Measurements from ENCODE around the gene WIPF3.

WIPF3 gene

DNA sequence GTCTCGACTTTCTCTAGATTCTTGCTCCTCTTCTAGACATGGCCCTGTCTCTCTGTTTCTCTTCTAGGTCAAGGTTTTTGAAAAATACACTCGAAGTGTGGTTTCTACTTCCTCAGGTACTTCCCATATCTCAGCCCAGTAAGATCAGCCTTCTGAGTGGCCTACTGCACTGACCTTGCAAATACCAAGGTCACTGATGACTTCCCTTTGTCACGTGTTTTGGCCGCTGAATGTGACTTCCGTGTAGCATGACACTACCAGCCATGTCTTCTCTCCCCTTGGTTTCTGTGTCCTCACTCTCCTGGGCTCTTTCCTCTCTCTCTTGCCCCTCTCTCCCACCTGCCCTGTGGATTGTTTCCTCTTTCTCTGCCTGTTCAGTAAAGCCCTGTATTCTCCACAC, 7.9 kb upstream of the WIPF3 start:
- Mint-ChIP-seq H3K4me3 (no peak overlapping the region), H3K4me1 (ENCODE audit: low read depth) (no peaks in the 10 kb centered on the region), H3K27me3 (peaks cover 38% of the 10 kb centered on the region)

DNA sequence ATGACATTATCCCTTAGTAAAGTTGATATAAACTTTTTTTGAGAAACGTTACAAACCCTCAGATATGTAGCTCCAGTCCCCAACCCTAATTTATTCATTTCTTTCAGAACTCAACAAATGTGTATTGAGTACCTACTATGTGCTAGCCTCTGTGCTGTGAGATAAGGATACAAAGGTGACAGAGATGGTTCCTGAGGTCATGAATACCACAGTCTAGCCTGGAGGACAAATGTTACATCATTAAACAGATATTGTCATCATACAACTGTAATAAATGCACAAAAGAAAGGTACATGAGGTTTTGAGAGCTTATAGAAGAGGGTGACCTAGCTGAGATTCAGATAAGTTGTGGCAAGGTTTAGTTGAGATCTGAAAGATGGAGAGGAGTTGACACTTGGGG, 4.4 kb upstream of the WIPF3 start:
- peaks cover 57% of the 10 kb centered on the region for H3K27me3 Mint-ChIP-seq
- peaks cover under 1% of the 10 kb centered on the region for H3K4me1 Mint-ChIP-seq (ENCODE audit: low read depth)
- H3K9me3 Mint-ChIP-seq: no peaks in the 10 kb centered on the region
- H3K27ac Mint-ChIP-seq: no peak overlapping the region
- no peak overlapping the region for H3K4me3 Mint-ChIP-seq
- DNase-seq: no peak
- no peaks in the 10 kb centered on the region for H3K36me3 Mint-ChIP-seq (ENCODE audit: low read depth)

More for the DNA sequence above, 7.9 kb upstream of the WIPF3 start:
- H3K27ac Mint-ChIP-seq: no peak overlapping the region
- H3K36me3 Mint-ChIP-seq (ENCODE audit: low read depth): no peaks in the 10 kb centered on the region
- DNase-seq: no peak
- no peaks in the 10 kb centered on the region for H3K9me3 Mint-ChIP-seq

GRCh38 chr7:29805031-29805430, 1.3 kb upstream of the WIPF3 start:
- Mint-ChIP-seq H3K4me1 (ENCODE audit: low read depth) (peaks cover 3% of the 10 kb centered on the region), H3K4me3 (no peak overlapping the region), H3K27me3 (peaks cover 82% of the 10 kb centered on the region), H3K36me3 (ENCODE audit: low read depth) (no peaks in the 10 kb centered on the region), H3K27ac (no peak overlapping the region), H3K9me3 (no peaks in the 10 kb centered on the region)
- no peak for DNase-seq

- H3K27ac Mint-ChIP-seq: no peak overlapping the region
- peaks cover 84% of the 10 kb centered on the region for H3K27me3 Mint-ChIP-seq
- DNase-seq: no peak
- peaks cover 3% of the 10 kb centered on the region for H3K4me1 Mint-ChIP-seq (ENCODE audit: low read depth)
- no peaks in the 10 kb centered on the region for H3K36me3 Mint-ChIP-seq (ENCODE audit: low read depth)
- no peaks in the 10 kb centered on the region for H3K9me3 Mint-ChIP-seq
- H3K4me3 Mint-ChIP-seq: no peak overlapping the region
These were observed 461 bp upstream of the WIPF3 start for GRCh38 chr7:29805886-29806207.

GRCh38 chr7:29806995-29807841, 910 bp downstream of the WIPF3 start:
- H3K36me3 Mint-ChIP-seq (ENCODE audit: low read depth): no peaks in the 10 kb centered on the region
- H3K27ac Mint-ChIP-seq: no peak overlapping the region
- peak overlapping the region; percentile 53 for H3K4me3 Mint-ChIP-seq
- no peaks in the 10 kb centered on the region for H3K9me3 Mint-ChIP-seq
- H3K27me3 Mint-ChIP-seq: peaks cover 80% of the 10 kb centered on the region
- H3K4me1 Mint-ChIP-seq (ENCODE audit: low read depth): peaks cover 3% of the 10 kb centered on the region
- DNase-seq: no peak

DNA sequence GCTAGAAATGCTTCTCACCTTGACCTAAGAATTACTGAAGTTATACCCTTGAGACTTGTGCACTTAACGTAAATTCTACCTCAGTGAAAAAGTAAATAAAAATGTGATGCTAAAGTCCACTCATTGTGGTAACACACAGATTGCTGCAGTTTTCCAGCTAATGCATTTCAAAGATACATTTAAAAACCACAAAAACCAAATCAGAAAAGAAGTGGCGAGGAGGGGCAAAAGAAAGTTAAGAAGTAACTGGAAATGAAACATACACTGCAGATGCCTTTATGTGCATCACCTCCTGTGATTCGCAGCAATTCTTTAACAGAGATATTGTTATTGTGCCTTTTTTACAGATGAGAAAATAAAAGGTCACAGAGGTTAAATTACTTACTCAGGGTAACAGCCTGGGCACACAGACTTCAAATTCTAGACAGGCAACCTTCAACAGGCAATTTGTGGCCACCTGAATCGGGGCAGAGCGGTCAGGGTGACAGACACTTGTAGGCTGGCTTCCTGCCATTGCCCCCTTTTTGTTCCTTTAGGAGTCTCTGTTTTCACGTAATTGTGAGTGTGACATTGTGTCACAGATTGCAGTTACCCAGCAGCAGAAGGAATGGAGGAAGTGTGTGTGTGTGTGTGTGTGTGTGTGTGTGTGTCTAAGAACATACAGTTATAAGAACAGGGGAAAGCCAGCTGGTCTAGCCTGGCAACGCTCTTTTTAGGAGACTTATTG, 1.9 kb downstream of the WIPF3 start:
- DNase-seq: no peak
- H3K36me3 Mint-ChIP-seq (ENCODE audit: low read depth): no peaks in the 10 kb centered on the region
- H3K9me3 Mint-ChIP-seq: no peaks in the 10 kb centered on the region
- H3K4me1 Mint-ChIP-seq (ENCODE audit: low read depth): peaks cover 3% of the 10 kb centered on the region
- H3K27ac Mint-ChIP-seq: no peak overlapping the region
- H3K4me3 Mint-ChIP-seq: no peak overlapping the region
- peaks cover 72% of the 10 kb centered on the region for H3K27me3 Mint-ChIP-seq

- Mint-ChIP-seq H3K27ac (no peak overlapping the region), H3K27me3 (peaks cover 61% of the 10 kb centered on the region), H3K36me3 (ENCODE audit: low read depth) (no peaks in the 10 kb centered on the region), H3K4me1 (ENCODE audit: low read depth) (peaks cover 3% of the 10 kb centered on the region), H3K4me3 (no peak overlapping the region), H3K9me3 (no peaks in the 10 kb centered on the region)
- DNase-seq: no peak
These were observed 3.3 kb downstream of the WIPF3 start for GRCh38 chr7:29809533-29810155.

- no peaks in the 10 kb centered on the region for H3K36me3 Mint-ChIP-seq (ENCODE audit: low read depth)
- H3K9me3 Mint-ChIP-seq: no peaks in the 10 kb centered on the region
- no peak overlapping the region for H3K4me3 Mint-ChIP-seq
- H3K4me1 Mint-ChIP-seq (ENCODE audit: low read depth): peaks cover 3% of the 10 kb centered on the region
- no peak for DNase-seq
- no peak overlapping the region for H3K27ac Mint-ChIP-seq
- peaks cover 60% of the 10 kb centered on the region for H3K27me3 Mint-ChIP-seq
These were observed 4.0 kb downstream of the WIPF3 start for GRCh38 chr7:29810297-29810696.

- Mint-ChIP-seq H3K9me3 (no peaks in the 10 kb centered on the region), H3K36me3 (ENCODE audit: low read depth) (no peaks in the 10 kb centered on the region), H3K4me1 (ENCODE audit: low read depth) (peaks cover 3% of the 10 kb centered on the region), H3K4me3 (no peak overlapping the region), H3K27ac (no peak overlapping the region), H3K27me3 (peaks cover 55% of the 10 kb centered on the region)
- DNase-seq: no peak
These were observed 4.6 kb downstream of the WIPF3 start for GRCh38 chr7:29810813-29811482.

GRCh38 chr7:29811586-29811985, 5.3 kb downstream of the WIPF3 start:
- no peak for DNase-seq
- Mint-ChIP-seq H3K27ac (no peak overlapping the region), H3K27me3 (peaks cover 53% of the 10 kb centered on the region), H3K4me1 (ENCODE audit: low read depth) (peaks cover 3% of the 10 kb centered on the region), H3K9me3 (no peaks in the 10 kb centered on the region), H3K36me3 (ENCODE audit: low read depth) (no peaks in the 10 kb centered on the region), H3K4me3 (no peak overlapping the region)

- no peak overlapping the region for H3K27ac Mint-ChIP-seq
- no peak for DNase-seq
- no peaks in the 10 kb centered on the region for H3K4me1 Mint-ChIP-seq (ENCODE audit: low read depth)
- peaks cover 49% of the 10 kb centered on the region for H3K27me3 Mint-ChIP-seq
- H3K9me3 Mint-ChIP-seq: no peaks in the 10 kb centered on the region
- no peak overlapping the region for H3K4me3 Mint-ChIP-seq
- H3K36me3 Mint-ChIP-seq (ENCODE audit: low read depth): no peaks in the 10 kb centered on the region
These were observed 6.0 kb downstream of the WIPF3 start for GRCh38 chr7:29812185-29812876.

DNA sequence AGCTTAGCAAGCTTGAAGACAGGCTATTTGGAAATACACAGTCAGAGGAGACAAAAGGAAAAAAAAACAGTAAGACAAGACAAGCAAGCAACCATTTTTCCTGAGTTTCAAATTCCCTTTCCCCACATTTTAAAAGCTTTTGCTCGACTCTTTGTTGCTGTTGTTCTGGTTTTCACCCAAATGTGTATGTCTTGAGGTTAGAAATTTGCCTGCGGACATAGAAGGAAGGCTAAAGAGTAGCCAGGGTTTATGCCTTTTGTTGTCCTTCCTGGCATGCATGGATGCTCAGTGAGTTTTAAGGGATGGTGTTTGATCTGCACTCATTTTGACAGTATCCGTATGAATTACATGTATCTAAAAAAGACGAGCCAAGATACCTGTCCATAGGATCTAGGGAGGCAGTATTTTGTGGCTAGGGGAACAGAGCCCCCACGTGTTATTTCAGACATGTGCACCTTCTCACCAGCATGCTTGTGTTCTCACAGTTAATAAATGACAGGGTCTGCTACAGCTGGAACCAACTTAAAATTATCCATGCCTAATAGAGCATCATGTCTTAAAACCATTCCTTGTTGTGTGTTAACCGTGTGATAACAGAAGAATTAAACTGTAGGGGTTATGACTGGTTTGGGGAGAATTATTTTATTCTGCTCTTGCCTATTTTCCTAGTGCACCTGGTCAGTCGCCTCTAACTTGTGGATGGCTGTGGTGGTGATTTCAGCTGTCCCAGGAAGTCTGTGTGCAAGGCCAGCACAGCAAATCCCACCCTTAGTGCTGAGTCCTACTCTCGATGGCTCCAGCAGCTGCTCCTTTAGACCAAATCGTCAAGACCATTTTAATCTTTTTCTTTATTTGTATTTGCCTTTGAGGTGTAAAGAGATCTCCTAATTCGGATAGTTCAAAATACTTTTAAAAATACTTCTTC, 9.1 kb downstream of the WIPF3 start:
- no peak overlapping the region for H3K4me3 Mint-ChIP-seq
- no peaks in the 10 kb centered on the region for H3K9me3 Mint-ChIP-seq
- H3K4me1 Mint-ChIP-seq (ENCODE audit: low read depth): no peaks in the 10 kb centered on the region
- H3K36me3 Mint-ChIP-seq (ENCODE audit: low read depth): no peaks in the 10 kb centered on the region
- no peak for DNase-seq
- peaks cover 24% of the 10 kb centered on the region for H3K27me3 Mint-ChIP-seq
- no peak overlapping the region for H3K27ac Mint-ChIP-seq

GRCh38 chr7:29818308-29818707, 12.0 kb downstream of the WIPF3 start:
- Mint-ChIP-seq H3K9me3 (no peaks in the 10 kb centered on the region), H3K36me3 (ENCODE audit: low read depth) (no peaks in the 10 kb centered on the region), H3K27me3 (peaks cover 29% of the 10 kb centered on the region), H3K4me3 (no peak overlapping the region), H3K4me1 (ENCODE audit: low read depth) (no peaks in the 10 kb centered on the region), H3K27ac (no peak overlapping the region)
- DNase-seq: no peak
